Astrocyte (in vitro differentiated cells and primary cell): ENCODE measurements around the gene SPG11. TPM values are rescaled to one million over a fixed set of nuclear protein-coding genes. Genes with fewer than 3 reads are reported as not detected.

Experiments used
- DNase-seq: peaks from one replicate; pipeline ENCODE4 v3.0.0-alpha.2; 2010; ENCODE audit warnings: low read depth
- FAIRE-seq: peaks from 2 replicates; lab custom pipeline; 2011; peaks lifted over from hg19 to GRCh38; lab: Jason Lieb, UNC
- H2AFZ ChIP-seq: 2 replicates; pipeline ENCODE4 v1.6.0; 2012; ENCODE audit warnings: low read depth, low read length, inconsistent platforms
- H3K27ac ChIP-seq: 2 replicates; pipeline ENCODE4 v1.5.1; 2011; ENCODE audit warnings: low read depth, low read length, inconsistent platforms
- H3K27me3 ChIP-seq: 2 replicates; pipeline ENCODE4 v1.6.0; 2011; ENCODE audit warnings: low read length, inconsistent platforms; ENCODE audit not compliant: insufficient read depth
- H3K36me3 ChIP-seq: 2 replicates; pipeline ENCODE4 v1.5.1; 2011; ENCODE audit warnings: low read length, inconsistent platforms; ENCODE audit not compliant: insufficient read depth
- H3K4me1 ChIP-seq: 2 replicates; pipeline ENCODE4 v1.5.1; 2011; ENCODE audit warnings: low read length, inconsistent platforms; ENCODE audit not compliant: insufficient read depth
- H3K4me2 ChIP-seq: 2 replicates; pipeline ENCODE4 v1.6.0; 2012; ENCODE audit warnings: low read length, inconsistent platforms
- H3K4me3 ChIP-seq: 2 replicates; pipeline ENCODE4 v1.5.1; 2011; ENCODE audit warnings: low read depth, mild to moderate bottlenecking, low read length, inconsistent platforms; ENCODE audit not compliant: insufficient read depth
- H3K79me2 ChIP-seq: 2 replicates; pipeline ENCODE4 v1.6.0; 2012; ENCODE audit warnings: mild to moderate bottlenecking, low read length, inconsistent platforms; ENCODE audit not compliant: insufficient read depth
- H3K9ac ChIP-seq: 2 replicates; pipeline ENCODE4 v1.6.0; 2012; ENCODE audit warnings: mild to moderate bottlenecking, low read length, inconsistent platforms
- H3K9me3 ChIP-seq: 2 replicates; pipeline ENCODE4 v1.5.1; 2012; ENCODE audit warnings: low read depth, mild to moderate bottlenecking, low read length, inconsistent platforms; ENCODE audit not compliant: insufficient read depth
- H4K20me1 ChIP-seq: 2 replicates; pipeline ENCODE4 v1.6.0; 2012; ENCODE audit warnings: low read length, inconsistent platforms; ENCODE audit not compliant: insufficient read depth
- H3K27ac Mint-ChIP-seq: one replicate; pipeline ENCODE4 v1.8.0; 2021; ENCODE audit warnings: mild to moderate bottlenecking, mixed read lengths; ENCODE audit not compliant: unreplicated experiment
- H3K27me3 Mint-ChIP-seq: one replicate; pipeline ENCODE4 v1.8.0; 2021; ENCODE audit warnings: low read depth, mixed read lengths; ENCODE audit not compliant: unreplicated experiment
- H3K36me3 Mint-ChIP-seq: one replicate; pipeline ENCODE4 v1.8.0; 2021; ENCODE audit warnings: low read depth, mixed read lengths; ENCODE audit not compliant: unreplicated experiment
- H3K4me1 Mint-ChIP-seq: one replicate; pipeline ENCODE4 v1.8.0; 2021; ENCODE audit warnings: low read depth, mixed read lengths; ENCODE audit not compliant: unreplicated experiment
- H3K4me3 Mint-ChIP-seq: one replicate; pipeline ENCODE4 v1.8.0; 2021; ENCODE audit warnings: mild to moderate bottlenecking, moderate library complexity, mixed read lengths; ENCODE audit not compliant: unreplicated experiment
- H3K9me3 Mint-ChIP-seq: one replicate; pipeline ENCODE4 v1.8.0; 2021; ENCODE audit warnings: mild to moderate bottlenecking, mixed read lengths; ENCODE audit not compliant: unreplicated experiment
- EZH2 ChIP-seq: IDR thresholded peaks from 2 replicates; pipeline ENCODE4 v1.6.1; 2012; ENCODE audit warnings: mild to moderate bottlenecking, low read length, inconsistent platforms; ENCODE audit not compliant: insufficient read depth
- total RNA-seq: library from RNA; stranded (reverse); gene quantifications from 2 replicates; pipeline ENCODE4 v1.2.1, GENCODE V29; 2021
- TF ChIP-seq, protein P1 (sequence below): IDR thresholded peaks from 2 replicates; pipeline ENCODE4 v1.5.1; 2011; ENCODE audit warnings: low read depth, mild to moderate bottlenecking, inconsistent platforms, low read length, moderate library complexity; ENCODE audit not compliant: insufficient read depth

SPG11 gene
- total RNA-seq, 1 donor from 2014 or later, result 34.4 TPM

DNA sequence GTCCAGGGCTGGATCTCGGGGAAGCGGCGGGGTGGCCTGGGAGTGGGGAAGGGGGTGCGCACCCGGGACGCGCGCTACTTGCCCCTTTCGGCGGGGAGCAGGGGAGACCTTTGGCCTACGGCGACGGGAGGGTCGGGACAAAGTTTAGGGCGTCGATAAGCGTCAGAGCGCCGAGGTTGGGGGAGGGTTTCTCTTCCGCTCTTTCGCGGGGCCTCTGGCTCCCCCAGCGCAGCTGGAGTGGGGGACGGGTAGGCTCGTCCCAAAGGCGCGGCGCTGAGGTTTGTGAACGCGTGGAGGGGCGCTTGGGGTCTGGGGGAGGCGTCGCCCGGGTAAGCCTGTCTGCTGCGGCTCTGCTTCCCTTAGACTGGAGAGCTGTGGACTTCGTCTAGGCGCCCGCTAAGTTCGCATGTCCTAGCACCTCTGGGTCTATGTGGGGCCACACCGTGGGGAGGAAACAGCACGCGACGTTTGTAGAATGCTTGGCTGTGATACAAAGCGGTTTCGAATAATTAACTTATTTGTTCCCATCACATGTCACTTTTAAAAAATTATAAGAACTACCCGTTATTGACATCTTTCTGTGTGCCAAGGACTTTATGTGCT, 48.4 kb upstream of the SPG11 start:
- TF ChIP-seq, protein P1, sequence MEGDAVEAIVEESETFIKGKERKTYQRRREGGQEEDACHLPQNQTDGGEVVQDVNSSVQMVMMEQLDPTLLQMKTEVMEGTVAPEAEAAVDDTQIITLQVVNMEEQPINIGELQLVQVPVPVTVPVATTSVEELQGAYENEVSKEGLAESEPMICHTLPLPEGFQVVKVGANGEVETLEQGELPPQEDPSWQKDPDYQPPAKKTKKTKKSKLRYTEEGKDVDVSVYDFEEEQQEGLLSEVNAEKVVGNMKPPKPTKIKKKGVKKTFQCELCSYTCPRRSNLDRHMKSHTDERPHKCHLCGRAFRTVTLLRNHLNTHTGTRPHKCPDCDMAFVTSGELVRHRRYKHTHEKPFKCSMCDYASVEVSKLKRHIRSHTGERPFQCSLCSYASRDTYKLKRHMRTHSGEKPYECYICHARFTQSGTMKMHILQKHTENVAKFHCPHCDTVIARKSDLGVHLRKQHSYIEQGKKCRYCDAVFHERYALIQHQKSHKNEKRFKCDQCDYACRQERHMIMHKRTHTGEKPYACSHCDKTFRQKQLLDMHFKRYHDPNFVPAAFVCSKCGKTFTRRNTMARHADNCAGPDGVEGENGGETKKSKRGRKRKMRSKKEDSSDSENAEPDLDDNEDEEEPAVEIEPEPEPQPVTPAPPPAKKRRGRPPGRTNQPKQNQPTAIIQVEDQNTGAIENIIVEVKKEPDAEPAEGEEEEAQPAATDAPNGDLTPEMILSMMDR, result no peak
- no peak for TF ChIP-seq EZH2
- Mint-ChIP-seq H3K27me3 (no peaks in the 10 kb centered on the region), H3K4me1 (peaks cover 7% of the 10 kb centered on the region), H3K4me3 (peak overlapping the region; percentile 96), H3K9me3 (no peaks in the 10 kb centered on the region), H3K27ac (peak overlapping the region; percentile 99), H3K36me3 (peaks cover 4% of the 10 kb centered on the region)
- FAIRE-seq (no peak), DNase-seq (peak; percentile 11)
- Histone ChIP-seq H3K27ac (peak overlapping the region; percentile 98), H2AFZ (peak overlapping the region; percentile 73), H3K79me2 (peaks cover 46% of the 10 kb centered on the region), H3K27me3 (no peaks in the 10 kb centered on the region), H3K9me3 (no peaks in the 10 kb centered on the region), H3K4me2 (peak overlapping the region; percentile 89), H3K36me3 (peaks cover 17% of the 10 kb centered on the region), H3K4me1 (peaks cover 9% of the 10 kb centered on the region), H4K20me1 (peaks cover 50% of the 10 kb centered on the region), H3K9ac (peak overlapping the region; percentile 100), H3K4me3 (peak overlapping the region; percentile 93)

DNA sequence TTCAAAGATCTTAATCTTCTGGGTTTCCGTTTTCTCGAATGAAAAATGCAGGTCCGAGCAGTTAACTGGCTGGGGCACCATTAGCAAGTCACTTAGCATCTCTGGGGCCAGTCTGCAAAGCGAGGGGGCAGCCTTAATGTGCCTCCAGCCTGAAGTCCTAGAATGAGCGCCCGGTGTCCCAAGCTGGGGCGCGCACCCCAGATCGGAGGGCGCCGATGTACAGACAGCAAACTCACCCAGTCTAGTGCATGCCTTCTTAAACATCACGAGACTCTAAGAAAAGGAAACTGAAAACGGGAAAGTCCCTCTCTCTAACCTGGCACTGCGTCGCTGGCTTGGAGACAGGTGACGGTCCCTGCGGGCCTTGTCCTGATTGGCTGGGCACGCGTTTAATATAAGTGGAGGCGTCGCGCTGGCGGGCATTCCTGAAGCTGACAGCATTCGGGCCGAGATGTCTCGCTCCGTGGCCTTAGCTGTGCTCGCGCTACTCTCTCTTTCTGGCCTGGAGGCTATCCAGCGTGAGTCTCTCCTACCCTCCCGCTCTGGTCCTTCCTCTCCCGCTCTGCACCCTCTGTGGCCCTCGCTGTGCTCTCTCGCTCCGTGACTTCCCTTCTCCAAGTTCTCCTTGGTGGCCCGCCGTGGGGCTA, 47.8 kb upstream of the SPG11 start, which contains the start of the genes B2M and PATL2:
Gene B2M (plus strand): TSS at position 422 of the 647 bp plus-strand sequence. CDS start 30 bp downstream, at position 452.
Gene PATL2 (minus strand): TSS at position 228 of the 647 bp plus-strand sequence. CDS start 34,833 bp downstream, outside the sequence.
- DNase-seq (peak; percentile 86), FAIRE-seq (peak; percentile 5)
- Histone ChIP-seq H3K36me3 (peaks cover 11% of the 10 kb centered on the region), H3K79me2 (peaks cover 46% of the 10 kb centered on the region), H3K4me1 (peaks cover 9% of the 10 kb centered on the region), H3K9me3 (no peaks in the 10 kb centered on the region), H3K27ac (peak within 1 kb of the TSS; percentile 98), H2AFZ (peak within 1 kb of the TSS; percentile 73), H3K9ac (peak within 1 kb of the TSS; percentile 100), H3K4me3 (peak within 1 kb of the TSS; percentile 93), H4K20me1 (peaks cover 43% of the 10 kb centered on the region), H3K27me3 (no peaks in the 10 kb centered on the region), H3K4me2 (peak within 1 kb of the TSS; percentile 89)
- Mint-ChIP-seq H3K27ac (peak within 1 kb of the TSS; percentile 99), H3K36me3 (peaks cover 4% of the 10 kb centered on the region), H3K9me3 (no peaks in the 10 kb centered on the region), H3K4me1 (peaks cover 7% of the 10 kb centered on the region), H3K4me3 (peak within 1 kb of the TSS; percentile 96), H3K27me3 (no peaks in the 10 kb centered on the region)
- TF ChIP-seq, protein P1, result no peak
- TF ChIP-seq EZH2, result no peak
